ENCODE data around the gene SH3BP4. TPM values are rescaled to one million over a fixed set of nuclear protein-coding genes. Genes with fewer than 3 reads are reported as not detected.

SH3BP4 gene
- total RNA-seq, 1 donor from 2014 or later, result 37.1 TPM

DNA sequence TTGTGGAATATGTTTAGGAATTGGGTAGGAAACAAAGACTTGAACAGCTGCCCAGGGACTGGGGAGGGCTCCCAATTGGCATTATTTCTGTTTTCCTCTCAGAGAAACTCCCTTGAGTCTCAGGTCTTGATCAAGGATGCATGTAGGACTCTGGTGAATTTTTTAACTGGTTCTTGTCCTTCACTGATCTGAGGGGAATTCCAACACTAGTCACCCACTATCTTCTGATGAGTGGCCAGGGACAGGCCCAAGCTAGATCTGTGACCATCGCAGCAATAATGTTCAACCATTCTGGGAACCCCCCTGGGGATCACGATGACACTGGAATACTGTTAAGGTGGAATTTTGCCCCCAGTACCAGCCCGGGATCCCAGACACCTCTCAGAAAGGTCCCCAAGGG lies 132.0 kb downstream of the SH3BP4 start:
- Mint-ChIP-seq H3K36me3 (ENCODE audit: low read depth) (no peaks in the 10 kb centered on the region), H3K27me3 (ENCODE audit: low read depth) (no peaks in the 10 kb centered on the region), H3K4me3 (no peak overlapping the region), H3K4me1 (peaks cover 18% of the 10 kb centered on the region), H3K9me3 (peaks cover 2% of the 10 kb centered on the region), H3K27ac (ENCODE audit: unreplicated experiment) (no peak overlapping the region)
- TF ChIP-seq, protein P1, sequence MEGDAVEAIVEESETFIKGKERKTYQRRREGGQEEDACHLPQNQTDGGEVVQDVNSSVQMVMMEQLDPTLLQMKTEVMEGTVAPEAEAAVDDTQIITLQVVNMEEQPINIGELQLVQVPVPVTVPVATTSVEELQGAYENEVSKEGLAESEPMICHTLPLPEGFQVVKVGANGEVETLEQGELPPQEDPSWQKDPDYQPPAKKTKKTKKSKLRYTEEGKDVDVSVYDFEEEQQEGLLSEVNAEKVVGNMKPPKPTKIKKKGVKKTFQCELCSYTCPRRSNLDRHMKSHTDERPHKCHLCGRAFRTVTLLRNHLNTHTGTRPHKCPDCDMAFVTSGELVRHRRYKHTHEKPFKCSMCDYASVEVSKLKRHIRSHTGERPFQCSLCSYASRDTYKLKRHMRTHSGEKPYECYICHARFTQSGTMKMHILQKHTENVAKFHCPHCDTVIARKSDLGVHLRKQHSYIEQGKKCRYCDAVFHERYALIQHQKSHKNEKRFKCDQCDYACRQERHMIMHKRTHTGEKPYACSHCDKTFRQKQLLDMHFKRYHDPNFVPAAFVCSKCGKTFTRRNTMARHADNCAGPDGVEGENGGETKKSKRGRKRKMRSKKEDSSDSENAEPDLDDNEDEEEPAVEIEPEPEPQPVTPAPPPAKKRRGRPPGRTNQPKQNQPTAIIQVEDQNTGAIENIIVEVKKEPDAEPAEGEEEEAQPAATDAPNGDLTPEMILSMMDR (conservative IDR thresholded peaks at IDR 0.05), result no peak
- DNase-seq (ENCODE audit: low read depth, low spot score), result no peak

DNA sequence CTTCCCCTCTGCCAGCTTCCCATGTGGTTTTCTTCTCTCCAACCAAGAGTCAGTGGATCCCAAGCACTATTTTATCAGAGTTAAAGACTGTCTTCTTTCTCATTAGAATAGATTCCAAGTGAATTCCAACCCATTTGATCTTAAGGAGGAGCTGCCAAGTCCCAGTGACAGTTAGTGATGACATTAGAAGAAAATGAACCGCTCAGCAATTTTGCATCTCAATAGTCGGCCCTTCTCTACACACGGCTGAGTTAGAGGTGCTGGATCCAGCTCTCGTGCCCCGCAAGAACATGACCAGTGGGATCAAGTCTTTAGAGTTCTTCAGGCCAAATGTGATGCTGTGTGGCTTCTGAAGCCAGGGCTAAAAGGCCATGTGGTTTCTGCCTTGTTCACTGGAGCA lies 132.6 kb downstream of the SH3BP4 start:
- no peak overlapping the region for H3K27ac Mint-ChIP-seq (ENCODE audit: unreplicated experiment)
- H3K4me3 Mint-ChIP-seq, result no peak overlapping the region
- TF ChIP-seq, protein P1 (conservative IDR thresholded peaks at IDR 0.05), result no peak
- DNase-seq (ENCODE audit: low read depth, low spot score), result no peak
- H3K9me3 Mint-ChIP-seq, result peaks cover 2% of the 10 kb centered on the region
- no peaks in the 10 kb centered on the region for H3K27me3 Mint-ChIP-seq (ENCODE audit: low read depth)
- no peaks in the 10 kb centered on the region for H3K36me3 Mint-ChIP-seq (ENCODE audit: low read depth)
- H3K4me1 Mint-ChIP-seq, result peaks cover 24% of the 10 kb centered on the region

GRCh38 chr2:235085476-235085875 lies 133.7 kb downstream of the SH3BP4 start:
- Mint-ChIP-seq H3K27ac (ENCODE audit: unreplicated experiment) (no peak overlapping the region), H3K27me3 (ENCODE audit: low read depth) (no peaks in the 10 kb centered on the region), H3K36me3 (ENCODE audit: low read depth) (no peaks in the 10 kb centered on the region), H3K4me3 (no peak overlapping the region), H3K4me1 (peaks cover 29% of the 10 kb centered on the region), H3K9me3 (peaks cover 2% of the 10 kb centered on the region)
- TF ChIP-seq, protein P1 (conservative IDR thresholded peaks at IDR 0.05), result no peak
- no peak for DNase-seq (ENCODE audit: low read depth, low spot score)

GRCh38 chr2:235086481-235087184 lies 134.8 kb downstream of the SH3BP4 start:
- no peak for DNase-seq (ENCODE audit: low read depth, low spot score)
- Mint-ChIP-seq H3K4me3 (no peak overlapping the region), H3K36me3 (ENCODE audit: low read depth) (no peaks in the 10 kb centered on the region), H3K9me3 (peaks cover 2% of the 10 kb centered on the region), H3K27me3 (ENCODE audit: low read depth) (no peaks in the 10 kb centered on the region), H3K4me1 (peaks cover 29% of the 10 kb centered on the region), H3K27ac (ENCODE audit: unreplicated experiment) (no peak overlapping the region)
- TF ChIP-seq, protein P1 (conservative IDR thresholded peaks at IDR 0.05), result no peak

DNA sequence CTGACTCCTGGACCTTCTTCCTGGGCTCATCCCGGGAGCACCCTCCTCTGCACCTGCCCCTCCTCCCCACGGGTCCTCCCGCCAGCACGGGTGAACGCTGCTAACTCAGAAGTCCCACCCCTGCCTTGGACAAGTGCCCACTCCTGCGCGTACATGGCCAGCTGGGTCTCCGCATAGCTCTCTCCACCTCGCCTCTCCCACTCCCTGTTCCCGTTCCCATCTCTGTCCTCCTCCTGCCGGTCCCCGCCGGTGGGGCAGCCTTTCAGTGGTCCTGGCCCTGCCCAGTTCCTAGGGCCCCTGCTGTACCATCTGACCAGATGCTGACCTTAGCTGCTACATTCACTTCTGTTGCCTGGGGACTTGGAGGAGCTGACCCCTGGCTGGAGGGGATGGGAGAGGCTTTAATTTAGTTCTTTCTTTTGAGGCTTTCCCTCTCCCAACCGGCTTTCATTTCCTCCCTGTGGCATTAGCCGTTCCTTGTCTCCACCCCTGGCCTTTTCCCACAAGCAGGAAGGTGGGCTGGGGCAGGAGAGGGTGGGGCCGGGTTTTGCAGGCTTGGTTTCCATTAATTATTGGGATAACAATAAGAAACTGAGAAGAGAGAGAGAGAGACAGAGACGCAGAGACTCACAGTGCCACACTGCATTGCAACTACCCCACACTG lies 136.1 kb downstream of the SH3BP4 start:
- H3K4me1 Mint-ChIP-seq, result peaks cover 29% of the 10 kb centered on the region
- no peaks in the 10 kb centered on the region for H3K36me3 Mint-ChIP-seq (ENCODE audit: low read depth)
- peak overlapping the region; percentile 89 for H3K27ac Mint-ChIP-seq (ENCODE audit: unreplicated experiment)
- peak; percentile 40 for DNase-seq (ENCODE audit: low read depth, low spot score)
- peaks cover 2% of the 10 kb centered on the region for H3K9me3 Mint-ChIP-seq
- TF ChIP-seq, protein P1 (conservative IDR thresholded peaks at IDR 0.05), result no peak
- peak overlapping the region; percentile 25 for H3K4me3 Mint-ChIP-seq
- H3K27me3 Mint-ChIP-seq (ENCODE audit: low read depth), result no peaks in the 10 kb centered on the region

Measured in neural crest cell (in vitro differentiated cells).